GM19468 (cell line): ENCODE data around the gene OLFM4.
"Not testable (repeated sequence)": the region's sequence is repeated elsewhere in the genome, so short reads cannot be mapped to it uniquely, and the experiment has no call there.

Source experiments
- ATAC-seq: cut with Tn5 transposase; IDR thresholded peaks from one replicate; pipeline ENCODE4 v1.9.1; 2021; ENCODE audit warnings: mild to moderate bottlenecking, moderate library complexity, moderate number of reproducible peaks; ENCODE audit not compliant: unreplicated experiment; ENCODE audit errors: extremely low read depth

The OLFM4 gene

DNA sequence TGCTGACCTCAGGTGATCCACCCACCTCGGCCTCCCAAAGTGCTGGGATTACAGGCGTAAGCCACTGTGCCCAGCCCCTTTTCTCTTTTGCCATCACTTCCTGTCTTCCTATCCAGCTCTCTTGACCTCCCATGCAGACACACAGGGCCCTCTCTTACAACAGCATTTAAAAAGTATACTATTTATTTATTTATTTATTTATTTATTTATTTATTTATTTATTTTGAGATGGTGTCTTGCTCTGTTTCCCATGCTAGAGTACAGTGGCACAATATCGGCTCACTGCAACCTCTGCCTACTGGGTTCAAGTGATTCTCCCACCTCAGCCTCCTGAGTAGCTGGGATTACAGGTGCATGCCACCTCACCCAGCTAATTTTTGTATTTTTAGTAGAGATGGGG, 14.6 kb upstream of the OLFM4 start:
- ATAC-seq = not testable (repeated sequence)

DNA sequence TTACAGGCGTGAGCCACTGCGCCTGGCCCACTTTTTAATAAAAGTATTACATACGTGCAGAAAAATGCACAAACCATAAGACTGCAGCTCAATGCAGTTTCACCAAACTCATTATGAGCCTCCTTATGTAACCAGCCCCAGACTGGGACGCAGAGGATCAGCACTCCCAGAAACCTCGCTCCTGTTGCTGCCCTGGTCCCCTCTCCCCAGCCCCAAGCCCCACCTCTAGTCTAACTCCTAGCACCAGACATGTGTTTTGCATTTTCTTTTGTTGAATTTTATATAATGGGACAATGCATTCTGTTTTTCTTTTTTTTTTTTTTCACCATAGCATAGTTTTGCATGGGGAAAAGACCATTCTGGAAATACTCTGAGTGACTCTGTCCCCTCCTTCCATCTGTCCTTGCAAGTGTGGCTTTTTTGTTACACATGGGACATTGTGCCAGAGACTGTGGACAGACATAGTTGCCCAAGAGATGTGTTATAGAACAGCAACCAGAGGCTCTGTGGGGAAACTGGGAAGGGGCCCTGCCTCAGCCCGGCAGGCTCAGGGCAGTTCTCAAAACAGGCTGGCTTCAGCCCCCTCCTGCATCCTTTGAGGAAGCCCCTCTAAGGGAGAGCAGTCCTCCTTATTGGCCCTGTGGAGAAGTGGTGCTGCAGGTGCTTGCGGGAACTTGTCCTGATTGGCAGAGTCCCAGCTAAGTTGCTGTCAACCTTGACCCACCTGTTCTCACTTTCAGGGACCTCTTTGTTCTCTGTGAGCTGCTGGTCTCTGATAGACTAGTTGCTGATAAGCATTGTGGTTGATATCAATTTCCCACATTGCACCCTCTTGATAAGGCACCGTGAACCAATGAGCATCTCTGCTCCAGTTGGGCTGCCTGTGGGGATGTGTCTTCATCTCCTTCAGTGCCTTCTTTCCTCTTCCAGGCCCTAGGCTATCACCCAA, 13.8 kb upstream of the OLFM4 start:
- no peak for ATAC-seq

DNA sequence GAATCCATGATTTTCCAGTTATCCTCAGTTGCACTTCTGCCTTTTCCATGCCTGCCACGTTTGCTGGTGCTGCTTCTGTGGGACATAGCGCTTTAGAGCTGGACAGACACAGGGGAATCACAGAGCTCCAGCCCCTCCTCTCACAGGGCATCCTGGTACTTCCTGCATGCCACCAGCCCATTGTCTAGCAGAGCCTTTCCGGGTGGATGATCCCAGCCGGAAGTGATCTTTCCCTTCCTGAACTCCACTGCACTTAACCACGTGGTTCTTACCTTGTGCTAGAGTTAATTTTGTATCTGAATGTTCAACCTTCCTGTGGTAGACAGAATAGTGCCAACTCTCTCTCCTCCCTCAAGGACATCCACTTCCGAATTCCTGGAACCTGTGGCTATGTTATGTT, 12.6 kb upstream of the OLFM4 start:
- ATAC-seq = no peak

- ATAC-seq = no peak
Measured at GRCh38 chr13:53017433-53017970, 11.1 kb upstream of the OLFM4 start.

DNA sequence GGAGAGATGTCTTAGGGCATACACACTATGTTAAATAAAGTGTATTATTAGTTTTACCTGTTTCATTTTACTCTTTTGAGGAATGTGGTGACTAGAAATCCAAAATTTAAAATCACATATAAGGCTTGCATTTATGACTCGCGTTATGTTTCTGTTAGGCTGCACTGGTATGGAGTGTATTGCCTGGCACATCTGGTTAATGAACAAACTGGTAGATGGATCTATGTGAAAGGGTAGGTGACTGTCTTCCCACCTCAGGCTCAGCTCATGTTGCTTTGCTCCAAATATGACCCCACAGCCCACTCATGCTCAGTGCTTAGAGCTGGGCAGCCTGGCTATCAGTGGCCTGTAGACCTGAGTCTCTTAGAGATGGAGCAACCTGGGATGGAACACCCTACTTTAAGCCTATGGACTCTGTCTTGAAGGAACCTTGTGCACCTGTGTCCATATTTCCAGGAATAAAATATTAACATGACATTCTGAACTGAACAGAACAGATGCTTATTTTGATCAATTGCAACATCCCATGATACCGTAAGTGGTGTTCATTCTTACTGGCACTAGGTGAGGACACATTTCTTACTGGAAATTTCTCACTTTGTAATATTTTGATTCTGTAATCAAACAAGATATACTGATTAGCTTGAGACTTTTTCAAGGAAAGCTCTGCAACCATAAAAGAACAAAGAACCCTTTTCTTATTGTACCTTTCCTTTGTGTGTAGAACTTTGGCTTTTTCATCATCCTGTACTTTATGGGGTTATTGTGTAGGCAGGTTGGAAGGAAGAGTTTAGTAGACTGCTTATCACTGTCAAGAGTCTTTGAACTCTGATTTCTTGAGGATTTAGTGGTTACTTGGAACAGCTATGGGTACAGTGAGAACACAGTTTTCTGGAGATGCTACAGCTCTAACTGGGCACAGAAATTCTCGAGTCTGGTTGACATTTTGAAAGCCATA, 9.6 kb upstream of the OLFM4 start:
- no peak for ATAC-seq

- ATAC-seq = no peak
Measured at GRCh38 chr13:53020764-53021335, 7.8 kb upstream of the OLFM4 start.

- no peak for ATAC-seq
Measured at GRCh38 chr13:53023246-53023645, 5.4 kb upstream of the OLFM4 start.

DNA sequence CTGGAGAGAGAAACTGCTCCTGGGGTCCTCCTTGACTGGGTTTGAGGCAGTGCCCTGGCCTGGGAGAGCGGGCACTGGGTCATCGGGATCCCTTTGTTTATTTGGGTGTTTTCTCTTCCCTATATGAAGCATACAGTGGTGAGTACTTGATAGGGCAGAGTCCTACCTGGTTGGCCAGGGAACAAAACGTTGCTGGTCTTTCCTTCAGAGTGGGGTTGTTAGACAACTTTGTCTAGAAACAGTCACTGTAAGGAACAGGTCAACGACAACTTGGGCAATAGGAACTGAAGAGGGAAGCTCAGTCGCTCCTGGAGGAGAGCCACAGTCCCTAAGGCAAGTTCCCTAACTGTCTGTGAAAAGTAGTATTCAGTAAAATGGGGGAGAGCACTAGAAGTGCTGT, 550 bp upstream of the OLFM4 start:
- ATAC-seq = no peak

- no peak for ATAC-seq
Measured at GRCh38 chr13:53032849-53033248, 4.2 kb downstream of the OLFM4 start.

- no peak for ATAC-seq
Measured at GRCh38 chr13:53038993-53039392, 10.4 kb downstream of the OLFM4 start.

- no peak for ATAC-seq
Measured at GRCh38 chr13:53041968-53042516, 13.4 kb downstream of the OLFM4 start.

DNA sequence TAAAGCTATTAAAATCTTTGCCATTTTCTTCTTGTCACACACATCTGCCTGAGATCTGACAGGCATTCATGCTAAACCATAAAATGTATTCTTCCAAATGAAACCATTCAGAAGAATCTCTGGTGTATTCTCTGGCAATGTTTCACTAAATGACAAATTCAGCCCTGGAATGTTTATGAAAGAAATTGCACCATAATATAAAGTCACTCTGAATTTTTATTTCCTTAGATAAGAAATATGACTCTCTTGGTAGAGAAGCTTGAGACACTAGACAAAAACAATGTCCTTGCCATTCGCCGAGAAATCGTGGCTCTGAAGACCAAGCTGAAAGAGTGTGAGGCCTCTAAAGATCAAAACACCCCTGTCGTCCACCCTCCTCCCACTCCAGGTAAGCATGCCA, 14.3 kb downstream of the OLFM4 start:
- ATAC-seq = no peak

DNA sequence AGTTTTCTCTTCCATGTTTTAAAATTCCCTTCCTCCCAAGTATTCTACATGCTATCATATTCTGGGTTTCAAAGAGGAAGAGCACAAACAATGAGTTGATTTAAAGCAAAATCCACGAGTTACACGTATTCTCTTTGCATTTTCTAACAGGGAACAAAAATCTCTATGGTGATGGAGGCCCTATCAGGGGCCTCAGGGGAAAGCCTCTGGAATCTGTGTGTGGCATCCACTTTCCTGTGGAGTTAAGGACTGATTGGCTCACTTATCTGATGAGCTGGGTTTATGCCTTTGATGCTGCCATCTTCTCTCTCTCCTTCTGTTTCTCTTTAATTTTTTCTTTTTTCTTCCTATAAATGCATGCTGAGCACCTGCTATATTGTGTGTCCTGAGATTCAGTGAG, 14.8 kb downstream of the OLFM4 start:
- ATAC-seq = no peak

GRCh38 chr13:53045189-53045588, 16.6 kb downstream of the OLFM4 start:
- no peak for ATAC-seq

DNA sequence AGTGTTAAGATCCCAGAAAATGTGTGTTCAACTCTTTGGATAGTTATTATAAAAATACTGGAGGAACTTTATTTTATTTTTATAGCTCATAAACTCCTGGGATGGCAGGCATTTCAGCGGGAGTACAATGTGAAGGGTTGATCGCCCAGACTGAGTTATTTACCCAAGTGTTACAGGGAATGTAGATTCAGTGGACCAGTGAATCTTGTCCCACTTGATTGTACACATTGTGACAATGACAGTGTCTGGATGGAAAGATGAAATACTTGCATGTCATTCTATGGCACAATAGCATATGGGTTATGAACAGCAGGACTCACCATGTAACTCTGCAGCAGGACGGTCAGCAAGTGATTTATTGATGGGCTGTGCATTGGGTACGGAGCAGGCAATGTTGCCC, 20.3 kb downstream of the OLFM4 start:
- no peak for ATAC-seq

DNA sequence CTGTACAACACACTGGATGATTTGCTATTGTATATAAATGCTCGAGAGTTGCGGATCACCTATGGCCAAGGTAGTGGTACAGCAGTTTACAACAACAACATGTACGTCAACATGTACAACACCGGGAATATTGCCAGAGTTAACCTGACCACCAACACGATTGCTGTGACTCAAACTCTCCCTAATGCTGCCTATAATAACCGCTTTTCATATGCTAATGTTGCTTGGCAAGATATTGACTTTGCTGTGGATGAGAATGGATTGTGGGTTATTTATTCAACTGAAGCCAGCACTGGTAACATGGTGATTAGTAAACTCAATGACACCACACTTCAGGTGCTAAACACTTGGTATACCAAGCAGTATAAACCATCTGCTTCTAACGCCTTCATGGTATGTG, 21.5 kb downstream of the OLFM4 start:
- no peak for ATAC-seq

- no peak for ATAC-seq
Measured at GRCh38 chr13:53052675-53053074, 24.1 kb downstream of the OLFM4 start.

DNA sequence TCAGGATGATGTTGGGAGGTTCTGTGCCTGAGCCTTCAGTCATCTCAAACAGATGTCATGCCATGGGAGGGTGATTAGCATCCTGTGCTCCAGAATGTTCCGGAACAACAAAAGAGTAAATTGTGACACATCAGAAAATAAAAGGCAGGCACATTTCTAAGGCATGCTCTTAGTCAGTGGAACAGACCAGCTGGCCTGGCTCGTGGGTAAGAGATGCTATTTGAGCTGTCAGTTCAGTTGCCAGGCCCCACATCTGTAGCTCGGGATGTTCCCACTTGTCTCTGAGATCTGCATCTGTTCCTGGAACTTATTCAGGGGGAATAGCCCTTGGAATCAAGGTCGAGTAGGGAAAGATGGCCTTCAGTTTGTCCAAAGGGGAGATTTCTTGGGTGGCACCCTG, 26.0 kb downstream of the OLFM4 start:
- no peak for ATAC-seq

DNA sequence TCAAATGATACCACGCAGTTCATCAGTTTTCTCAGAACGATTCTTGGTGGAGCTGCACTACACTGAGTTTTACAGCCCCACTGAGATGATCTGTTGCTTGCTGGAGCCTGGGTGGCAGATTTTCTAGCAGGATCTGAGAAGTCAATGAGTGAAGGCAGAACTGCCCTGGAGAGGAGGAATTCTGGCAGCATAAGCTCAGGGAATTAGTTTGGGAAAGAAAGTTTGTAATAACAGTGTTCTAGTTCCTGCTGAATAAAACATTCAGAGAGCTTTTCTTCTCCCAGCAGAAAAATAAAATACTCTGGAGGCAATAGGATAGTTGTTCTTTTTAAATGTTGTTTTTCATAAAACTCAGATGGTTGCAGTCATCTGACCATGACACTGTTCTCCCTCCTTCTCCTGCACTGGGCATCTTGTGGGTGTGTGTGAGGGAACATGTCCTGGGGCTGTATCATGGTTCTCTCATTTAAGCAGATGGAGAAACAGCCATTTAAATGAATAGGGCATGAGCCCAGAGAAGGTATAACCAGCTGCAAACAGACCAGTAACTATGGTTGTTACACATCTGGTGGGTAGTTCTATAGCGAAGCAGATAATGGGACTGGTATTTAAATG, 29.6 kb downstream of the OLFM4 start:
- ATAC-seq = no peak
